Cardiac fibroblast (primary cell): ENCODE data around the gene PTPN9.

Experiments used
- DNase-seq, 2 donors: peaks; one replicate each; pipeline versions ENCODE4 v3.0.0 to v3.0.0-alpha.2; 2010; ENCODE audit warnings: low read depth in 2 of 2
- H3K4me3 ChIP-seq, 2 donors: replicated peaks in 1 of 2; 1 replicate in 1 of 2; 2 replicates in 1 of 2; pipeline ENCODE4 v1.5.1; 2011; ENCODE audit warnings: low read depth in 2 of 2, low read length in 2 of 2, mild to moderate bottlenecking in 2 of 2, moderate library complexity in 1 of 2
- TF ChIP-seq, protein P1 (sequence below): IDR thresholded peaks from one replicate; pipeline ENCODE4 v1.5.1; 2011; ENCODE audit warnings: low read depth, mild to moderate bottlenecking, low read length, inconsistent platforms

Gene PTPN9

DNA sequence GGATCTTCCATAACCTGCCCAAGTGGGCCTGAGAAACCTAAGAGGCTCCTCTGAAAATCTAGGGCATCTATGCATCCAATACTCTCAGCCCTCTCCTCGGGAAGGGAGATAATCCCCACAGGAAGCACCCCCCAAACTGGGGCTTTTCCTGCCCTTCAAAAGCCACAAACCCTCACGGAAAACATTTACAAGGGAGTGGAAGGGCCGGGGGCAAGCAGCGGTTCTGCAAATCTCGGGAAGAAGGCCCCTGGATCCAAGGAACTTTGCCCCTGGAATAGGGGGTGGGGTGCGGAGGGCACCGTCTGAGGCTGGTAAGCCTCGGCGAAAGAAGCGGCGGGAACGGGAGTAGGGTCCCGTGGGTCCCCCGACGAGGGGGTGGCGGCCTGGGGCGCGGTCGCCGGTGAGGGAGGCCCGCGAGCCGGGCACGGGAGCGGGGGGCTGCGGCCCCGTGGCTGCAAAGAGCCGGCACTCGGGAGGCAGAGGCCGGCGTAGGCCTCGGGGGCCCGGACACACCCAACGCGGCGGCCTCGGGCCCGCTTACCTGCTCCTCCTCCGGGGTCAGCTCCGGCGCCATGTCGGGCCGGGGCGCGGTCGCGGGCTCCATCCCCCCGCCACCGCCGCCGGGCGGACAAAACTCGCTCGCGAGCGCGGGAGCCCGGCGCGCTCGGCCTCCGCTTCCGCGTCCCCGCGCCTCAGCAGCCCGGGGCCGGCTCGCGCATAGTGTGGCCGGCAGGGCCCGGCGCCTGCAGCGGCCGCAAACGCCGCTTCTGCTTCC, 755 bp downstream of the PTPN9 start:
- peak in 1 of 2 donors; percentile 10 for DNase-seq
- TF ChIP-seq, protein P1, sequence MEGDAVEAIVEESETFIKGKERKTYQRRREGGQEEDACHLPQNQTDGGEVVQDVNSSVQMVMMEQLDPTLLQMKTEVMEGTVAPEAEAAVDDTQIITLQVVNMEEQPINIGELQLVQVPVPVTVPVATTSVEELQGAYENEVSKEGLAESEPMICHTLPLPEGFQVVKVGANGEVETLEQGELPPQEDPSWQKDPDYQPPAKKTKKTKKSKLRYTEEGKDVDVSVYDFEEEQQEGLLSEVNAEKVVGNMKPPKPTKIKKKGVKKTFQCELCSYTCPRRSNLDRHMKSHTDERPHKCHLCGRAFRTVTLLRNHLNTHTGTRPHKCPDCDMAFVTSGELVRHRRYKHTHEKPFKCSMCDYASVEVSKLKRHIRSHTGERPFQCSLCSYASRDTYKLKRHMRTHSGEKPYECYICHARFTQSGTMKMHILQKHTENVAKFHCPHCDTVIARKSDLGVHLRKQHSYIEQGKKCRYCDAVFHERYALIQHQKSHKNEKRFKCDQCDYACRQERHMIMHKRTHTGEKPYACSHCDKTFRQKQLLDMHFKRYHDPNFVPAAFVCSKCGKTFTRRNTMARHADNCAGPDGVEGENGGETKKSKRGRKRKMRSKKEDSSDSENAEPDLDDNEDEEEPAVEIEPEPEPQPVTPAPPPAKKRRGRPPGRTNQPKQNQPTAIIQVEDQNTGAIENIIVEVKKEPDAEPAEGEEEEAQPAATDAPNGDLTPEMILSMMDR: no peak
- H3K4me3 ChIP-seq: peak overlapping the region; percentile 76 to 79

DNA sequence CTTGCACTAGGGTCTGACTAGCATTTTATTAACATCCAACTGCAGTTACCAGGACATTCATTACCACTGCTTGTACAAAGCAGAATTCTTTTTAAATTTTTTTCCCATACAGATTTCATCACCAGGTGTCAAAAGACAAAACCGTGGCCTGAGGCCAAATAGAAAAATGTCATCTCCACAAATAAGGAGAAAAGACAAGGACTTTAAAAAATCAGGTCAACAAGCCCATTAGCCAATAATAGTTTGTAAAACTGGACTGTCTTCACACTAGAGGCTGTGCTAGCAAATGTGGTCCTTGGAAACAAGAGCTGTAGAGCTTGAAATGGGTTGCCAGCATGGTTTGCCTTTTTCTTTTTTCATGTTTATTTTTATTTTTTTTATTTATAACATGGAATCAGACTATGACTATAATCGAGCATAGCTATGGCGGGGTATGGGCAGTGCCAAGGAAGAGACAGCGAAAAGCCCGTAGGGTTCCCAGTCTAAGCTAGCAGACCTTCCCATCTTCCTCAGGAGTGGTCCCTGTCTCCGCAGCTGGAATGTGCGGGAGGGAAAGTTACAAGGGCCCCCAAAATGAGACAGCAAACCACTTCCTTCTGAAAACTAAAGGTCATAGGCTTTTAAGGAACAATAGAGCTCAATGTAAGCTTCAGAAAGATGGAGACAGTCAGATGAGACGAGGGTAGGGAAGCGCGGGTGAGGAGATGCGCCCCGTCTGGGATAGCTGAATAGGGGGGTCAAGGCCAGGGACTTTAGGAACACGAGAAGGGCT, 1.5 kb downstream of the PTPN9 start:
- H3K4me3 ChIP-seq: peak overlapping the region; percentile 76 to 79
- peak; percentile 38 to 46 for DNase-seq
- TF ChIP-seq, protein P1: no peak

DNA sequence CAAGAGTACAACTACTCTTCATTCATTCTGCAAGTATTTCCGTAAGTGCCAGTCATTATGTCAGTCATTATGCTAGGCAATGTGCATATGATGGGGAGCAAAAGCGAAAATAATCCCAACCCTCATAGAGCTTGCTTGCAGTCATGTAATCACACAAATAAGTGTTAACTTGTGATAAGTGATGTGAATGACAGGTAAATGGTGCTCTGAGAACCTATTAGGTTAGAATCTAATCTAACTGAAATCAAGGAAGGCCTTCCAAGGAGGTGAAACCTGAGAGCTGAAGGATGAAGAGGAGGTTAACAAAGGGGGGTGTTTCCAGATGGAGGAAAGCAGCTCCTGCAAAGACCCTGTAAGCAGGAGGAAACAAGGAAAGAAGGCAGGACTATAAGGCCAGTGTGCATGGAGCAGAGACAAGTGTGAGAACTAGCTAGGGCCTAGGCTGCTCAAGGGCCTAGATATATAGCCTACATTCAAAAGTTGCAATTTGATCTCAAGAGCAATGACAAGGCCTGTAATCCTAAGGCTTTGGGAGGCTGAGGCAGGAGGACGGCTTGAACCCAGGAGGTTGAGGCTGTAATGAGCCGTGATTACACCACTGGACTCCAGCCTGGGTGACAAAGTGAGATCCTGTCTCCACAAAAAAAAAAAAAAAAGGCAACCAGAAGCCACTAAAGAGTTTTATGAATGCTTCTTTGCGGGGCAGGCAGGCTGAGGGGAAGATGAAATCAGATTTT, 5.3 kb downstream of the PTPN9 start:
- no peak overlapping the region for H3K4me3 ChIP-seq
- DNase-seq: no peak
- TF ChIP-seq, protein P1: no peak

DNA sequence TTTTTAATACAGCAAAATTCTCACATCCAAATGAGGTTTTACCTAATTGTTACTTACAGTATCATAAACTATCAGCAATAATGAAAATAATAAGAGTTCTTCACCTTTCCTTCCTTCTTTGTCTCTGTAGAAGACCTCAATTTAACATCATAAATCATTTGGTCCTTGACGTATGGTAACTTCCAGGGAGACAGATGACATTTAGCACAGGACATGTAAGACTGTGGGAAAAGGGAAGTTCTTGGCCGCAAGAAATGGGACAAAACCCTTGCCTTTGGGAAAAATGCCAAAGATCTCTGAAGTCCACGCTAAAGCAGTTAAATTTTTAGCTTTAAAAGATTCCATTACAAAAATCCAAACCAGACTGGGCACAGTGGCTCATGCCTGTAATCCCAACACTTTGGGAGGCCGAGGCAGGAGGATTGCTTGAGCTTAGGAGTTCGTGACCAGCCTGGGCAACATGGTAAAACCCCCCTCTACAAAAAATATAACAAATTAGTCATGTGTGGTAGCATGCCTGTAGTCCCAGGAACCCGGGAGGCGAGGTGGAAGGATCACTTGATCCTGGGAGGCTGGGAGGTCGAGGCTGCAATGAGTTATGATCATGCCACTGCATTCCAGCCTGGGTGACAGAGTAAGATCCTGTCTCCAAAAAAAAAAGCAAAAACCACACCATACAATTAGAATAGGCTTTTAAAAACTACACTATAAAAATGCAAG, 8.8 kb downstream of the PTPN9 start:
- H3K4me3 ChIP-seq: no peak overlapping the region
- TF ChIP-seq, protein P1: no peak
- DNase-seq: peak; percentile 15 to 38

DNA sequence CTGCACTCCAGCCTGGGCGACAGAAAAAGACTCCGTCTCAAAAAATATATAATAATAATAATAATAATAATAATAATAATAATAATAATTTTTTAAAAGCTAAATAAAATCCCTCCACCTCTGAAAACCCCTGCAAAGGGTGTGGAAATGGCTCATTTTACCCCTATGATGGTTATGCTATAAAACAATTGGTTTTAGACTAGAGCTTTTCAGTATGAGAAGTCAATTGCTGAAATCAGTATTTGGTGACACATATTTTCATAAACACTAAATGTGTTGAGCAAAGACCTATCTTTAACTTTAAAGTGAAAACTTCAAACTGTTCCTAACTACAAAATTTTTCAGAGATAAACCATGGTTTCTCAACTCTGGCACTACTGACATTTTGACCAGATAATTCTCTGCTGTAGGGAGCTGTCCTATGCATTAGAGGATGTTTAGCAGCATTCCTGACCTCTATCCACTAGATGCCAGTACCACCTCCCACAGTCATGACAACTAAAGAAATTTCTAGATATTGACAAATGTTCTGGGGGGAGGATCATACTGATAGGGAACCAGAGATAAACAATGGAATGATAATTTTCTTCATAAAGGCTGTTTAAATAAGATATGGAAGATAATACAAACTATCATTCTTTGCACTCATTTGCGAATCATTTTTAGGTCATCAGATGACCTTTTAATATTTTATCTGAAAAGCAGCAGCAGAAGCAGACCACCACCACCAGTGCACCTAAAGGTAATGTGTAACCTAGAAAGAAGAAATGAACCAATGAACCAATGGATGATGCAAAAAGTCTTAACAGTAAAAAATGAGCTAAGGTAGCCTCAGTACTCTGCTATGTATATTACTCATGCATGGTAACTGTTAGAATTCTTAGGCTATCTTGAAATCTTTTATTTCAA, 13.8 kb downstream of the PTPN9 start:
- no peak overlapping the region for H3K4me3 ChIP-seq
- peak in 1 of 2 donors; percentile 55 for DNase-seq
- TF ChIP-seq, protein P1: no peak
